Measurements from ENCODE around the gene PDCD2L. TPM values are rescaled to one million over a fixed set of nuclear protein-coding genes. Genes with fewer than 3 reads are reported as not detected.

Gene PDCD2L
- total RNA-seq, 1 experiment from 2014 or later, result 33.2 TPM

GRCh38 chr19:34431681-34432402 is 27.6 kb downstream of the PDCD2L start:
- Mint-ChIP-seq H3K27ac (ENCODE audit: unreplicated experiment) (no peak overlapping the region), H3K27me3 (ENCODE audit: insufficient read depth, unreplicated experiment) (no peaks in the 10 kb centered on the region), H3K4me1 (ENCODE audit: low read depth, unreplicated experiment) (peaks cover 13% of the 10 kb centered on the region), H3K4me3 (ENCODE audit: unreplicated experiment) (no peak overlapping the region), H3K36me3 (ENCODE audit: insufficient read depth, unreplicated experiment) (peaks cover 66% of the 10 kb centered on the region), H3K9me3 (ENCODE audit: unreplicated experiment) (no peaks in the 10 kb centered on the region)
- no peak for TF ChIP-seq CTCF (IDR thresholded peaks at IDR 0.05; ENCODE audit: insufficient read depth in 1 of 2, low read depth in 1 of 2, low read length in 1 of 2, severe bottlenecking in 1 of 2, unreplicated experiment in 1 of 2)
- intact Hi-C loops (cut with micrococcal nuclease; ENCODE audit: unreplicated experiment), result no loop called here
- BruUV-seq (replicated peaks), result no TSS peak
- Histone ChIP-seq H3K4me3 (ENCODE audit: low read depth, low read length) (no peak overlapping the region), H3K4me1 (peaks cover 13% of the 10 kb centered on the region), H3K36me3 (ENCODE audit: control insufficient read depth, insufficient read depth, low read length) (peaks cover 2% of the 10 kb centered on the region), H3K9me3 (no peaks in the 10 kb centered on the region), H3K27me3 (replicated peaks; ENCODE audit: control insufficient read depth, insufficient read depth, low read length) (no peaks in the 10 kb centered on the region)
- DNase-seq, result no peak
- CTCF ChIA-PET, result no interaction called here
- POLR2A ChIA-PET, result no interaction called here

GRCh38 chr19:34432797-34433196 is 28.6 kb downstream of the PDCD2L start:
- CTCF ChIA-PET, result no interaction called here
- Histone ChIP-seq H3K9me3 (no peaks in the 10 kb centered on the region), H3K4me1 (peaks cover 10% of the 10 kb centered on the region), H3K36me3 (ENCODE audit: control insufficient read depth, insufficient read depth, low read length) (peaks cover 2% of the 10 kb centered on the region), H3K27me3 (replicated peaks; ENCODE audit: control insufficient read depth, insufficient read depth, low read length) (no peaks in the 10 kb centered on the region), H3K4me3 (ENCODE audit: low read depth, low read length) (no peak overlapping the region)
- H3K36me3 Mint-ChIP-seq (ENCODE audit: insufficient read depth, unreplicated experiment), result peaks cover 73% of the 10 kb centered on the region
- no peak overlapping the region for H3K4me3 Mint-ChIP-seq (ENCODE audit: unreplicated experiment)
- no peak overlapping the region for H3K27ac Mint-ChIP-seq (ENCODE audit: unreplicated experiment)
- peaks cover 13% of the 10 kb centered on the region for H3K4me1 Mint-ChIP-seq (ENCODE audit: low read depth, unreplicated experiment)
- no peaks in the 10 kb centered on the region for H3K27me3 Mint-ChIP-seq (ENCODE audit: insufficient read depth, unreplicated experiment)
- no TSS peak for BruUV-seq (replicated peaks)
- POLR2A ChIA-PET, result no interaction called here
- H3K9me3 Mint-ChIP-seq (ENCODE audit: unreplicated experiment), result no peaks in the 10 kb centered on the region
- TF ChIP-seq CTCF (IDR thresholded peaks at IDR 0.05; ENCODE audit: insufficient read depth in 1 of 2, low read depth in 1 of 2, low read length in 1 of 2, severe bottlenecking in 1 of 2, unreplicated experiment in 1 of 2), result no peak
- DNase-seq, result no peak
- intact Hi-C loops (cut with micrococcal nuclease; ENCODE audit: unreplicated experiment), result no loop called here

- no peaks in the 10 kb centered on the region for H3K9me3 ChIP-seq
- peaks cover 2% of the 10 kb centered on the region for H3K36me3 ChIP-seq (ENCODE audit: control insufficient read depth, insufficient read depth, low read length)
- intact Hi-C loops (cut with micrococcal nuclease; ENCODE audit: unreplicated experiment), result no loop called here
- no TSS peak for BruUV-seq (replicated peaks)
- Mint-ChIP-seq H3K27ac (ENCODE audit: unreplicated experiment) (no peak overlapping the region), H3K4me3 (ENCODE audit: unreplicated experiment) (no peak overlapping the region), H3K4me1 (ENCODE audit: low read depth, unreplicated experiment) (no peaks in the 10 kb centered on the region), H3K27me3 (ENCODE audit: insufficient read depth, unreplicated experiment) (no peaks in the 10 kb centered on the region), H3K9me3 (ENCODE audit: unreplicated experiment) (no peaks in the 10 kb centered on the region), H3K36me3 (ENCODE audit: insufficient read depth, unreplicated experiment) (peaks cover 97% of the 10 kb centered on the region)
- H3K4me3 ChIP-seq (ENCODE audit: low read depth, low read length), result no peak overlapping the region
- DNase-seq, result no peak
- POLR2A ChIA-PET, result no interaction called here
- no peaks in the 10 kb centered on the region for H3K4me1 ChIP-seq
- CTCF ChIA-PET, result no interaction called here
- H3K27me3 ChIP-seq (replicated peaks; ENCODE audit: control insufficient read depth, insufficient read depth, low read length), result no peaks in the 10 kb centered on the region
- no peak for TF ChIP-seq CTCF (IDR thresholded peaks at IDR 0.05; ENCODE audit: insufficient read depth in 1 of 2, low read depth in 1 of 2, low read length in 1 of 2, severe bottlenecking in 1 of 2, unreplicated experiment in 1 of 2)
These were observed 32.5 kb downstream of the PDCD2L start for GRCh38 chr19:34436716-34437115.
